ENCODE measurements around the gene ASIC3.

DNA sequence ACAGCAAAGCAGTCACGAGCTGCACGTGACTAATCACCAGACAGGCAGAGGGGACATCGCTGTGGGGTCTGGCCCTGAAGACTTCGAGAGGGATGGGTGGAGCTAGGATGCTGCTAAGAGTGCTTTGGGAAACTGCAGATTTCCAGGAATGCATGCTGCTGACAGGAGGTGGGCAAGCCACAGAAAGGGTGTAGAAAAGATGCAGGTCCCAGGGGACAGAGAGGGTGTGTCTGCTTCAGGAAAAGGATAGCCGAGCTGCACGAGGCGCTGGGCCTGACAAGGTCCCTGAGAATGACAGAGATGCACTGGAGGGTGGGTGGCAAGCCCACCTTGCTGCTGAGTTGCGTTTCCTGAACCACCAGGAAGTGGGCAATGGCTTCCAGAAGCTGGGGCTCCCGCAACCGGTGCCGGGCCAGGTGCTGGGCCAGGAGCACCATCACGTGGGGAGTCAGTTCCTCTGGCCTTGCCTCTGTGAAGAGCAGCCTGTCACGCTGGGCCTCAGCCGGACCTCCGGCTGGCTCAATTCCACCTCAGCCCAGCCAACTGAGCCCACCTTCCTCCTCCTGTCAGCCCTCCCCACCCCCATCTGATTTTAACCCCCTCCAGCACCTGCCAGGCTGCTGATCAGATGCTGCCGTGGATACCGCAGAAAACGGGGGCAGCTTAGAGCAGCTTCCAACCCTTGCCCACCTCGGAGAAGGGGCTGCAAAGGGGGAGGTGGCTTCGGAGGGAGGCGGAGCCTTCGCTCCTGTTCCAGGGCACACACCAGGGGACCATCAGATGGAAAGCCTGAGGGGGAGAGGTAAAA is 30.1 kb downstream of the ASIC3 start:
- TF ChIP-seq, protein P1, sequence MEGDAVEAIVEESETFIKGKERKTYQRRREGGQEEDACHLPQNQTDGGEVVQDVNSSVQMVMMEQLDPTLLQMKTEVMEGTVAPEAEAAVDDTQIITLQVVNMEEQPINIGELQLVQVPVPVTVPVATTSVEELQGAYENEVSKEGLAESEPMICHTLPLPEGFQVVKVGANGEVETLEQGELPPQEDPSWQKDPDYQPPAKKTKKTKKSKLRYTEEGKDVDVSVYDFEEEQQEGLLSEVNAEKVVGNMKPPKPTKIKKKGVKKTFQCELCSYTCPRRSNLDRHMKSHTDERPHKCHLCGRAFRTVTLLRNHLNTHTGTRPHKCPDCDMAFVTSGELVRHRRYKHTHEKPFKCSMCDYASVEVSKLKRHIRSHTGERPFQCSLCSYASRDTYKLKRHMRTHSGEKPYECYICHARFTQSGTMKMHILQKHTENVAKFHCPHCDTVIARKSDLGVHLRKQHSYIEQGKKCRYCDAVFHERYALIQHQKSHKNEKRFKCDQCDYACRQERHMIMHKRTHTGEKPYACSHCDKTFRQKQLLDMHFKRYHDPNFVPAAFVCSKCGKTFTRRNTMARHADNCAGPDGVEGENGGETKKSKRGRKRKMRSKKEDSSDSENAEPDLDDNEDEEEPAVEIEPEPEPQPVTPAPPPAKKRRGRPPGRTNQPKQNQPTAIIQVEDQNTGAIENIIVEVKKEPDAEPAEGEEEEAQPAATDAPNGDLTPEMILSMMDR (IDR thresholded peaks at IDR 0.05; ENCODE audit: extremely low read depth in 1 of 2, insufficient read depth in 1 of 2, low read depth in 1 of 2, low read length in 2 of 2) = no peak
- TF ChIP-seq POLR2A (IDR thresholded peaks at IDR 0.05; ENCODE audit: low read depth, low read length) (no peak), JUN (IDR thresholded peaks at IDR 0.05; ENCODE audit: borderline replicate concordance, insufficient read depth, insufficient read length, low read depth) (no peak), EZH2 (IDR thresholded peaks at IDR 0.05; ENCODE audit: borderline replicate concordance, low read depth, low read length, severe bottlenecking) (no peak), POLR2AphosphoS5 (IDR thresholded peaks at IDR 0.05; ENCODE audit: insufficient read depth, low read depth, low read length) (no peak), FOS (IDR thresholded peaks at IDR 0.05; ENCODE audit: borderline replicate concordance, insufficient read depth, low read length) (no peak)
- TF ChIP-seq, protein P2, sequence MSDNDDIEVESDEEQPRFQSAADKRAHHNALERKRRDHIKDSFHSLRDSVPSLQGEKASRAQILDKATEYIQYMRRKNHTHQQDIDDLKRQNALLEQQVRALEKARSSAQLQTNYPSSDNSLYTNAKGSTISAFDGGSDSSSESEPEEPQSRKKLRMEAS (IDR thresholded peaks at IDR 0.05; ENCODE audit: insufficient read depth, insufficient read length) = no peak

Measured in endothelial cell of umbilical vein (primary cell).